NCI-H524 treated with DMSO at 0.1 percent for 48 hours (cell line): Measurements from ENCODE around the gene TCP11X2.
"Not testable (repeated sequence)": the region's sequence is repeated elsewhere in the genome, so short reads cannot be mapped to it uniquely, and the experiment has no call there.

Experiments used
- DNase-seq: peaks from one replicate; lab custom pipeline; 2025; lab: John Stamatoyannopoulos, UW

TCP11X2 gene

DNA sequence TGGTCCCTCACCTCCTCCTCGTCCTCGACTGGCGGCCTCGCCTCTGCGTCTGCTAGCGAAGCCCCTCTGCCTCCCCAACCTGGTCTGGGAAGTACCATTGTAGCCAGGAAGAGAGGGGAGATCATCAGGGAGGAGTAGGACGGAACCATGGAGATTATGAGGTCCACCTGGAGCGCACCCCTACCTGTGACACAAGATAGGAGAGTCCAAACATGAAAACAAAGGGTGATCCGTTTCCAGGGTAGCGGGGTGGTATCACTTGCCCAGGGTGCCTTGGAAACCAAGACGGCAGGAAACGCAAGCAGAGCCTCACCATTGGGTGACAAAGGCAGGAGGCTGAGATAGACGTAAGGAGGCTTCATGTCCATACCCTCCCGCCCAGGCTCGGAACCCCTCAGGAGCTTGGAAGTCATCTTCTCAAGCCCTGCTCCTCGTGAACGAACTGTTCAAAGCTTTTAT is at the start of gene TCP11X2:
Gene TCP11X2 (minus strand): TSS at position 51 of the 459 bp plus-strand sequence.
- not testable (repeated sequence) for DNase-seq

DNA sequence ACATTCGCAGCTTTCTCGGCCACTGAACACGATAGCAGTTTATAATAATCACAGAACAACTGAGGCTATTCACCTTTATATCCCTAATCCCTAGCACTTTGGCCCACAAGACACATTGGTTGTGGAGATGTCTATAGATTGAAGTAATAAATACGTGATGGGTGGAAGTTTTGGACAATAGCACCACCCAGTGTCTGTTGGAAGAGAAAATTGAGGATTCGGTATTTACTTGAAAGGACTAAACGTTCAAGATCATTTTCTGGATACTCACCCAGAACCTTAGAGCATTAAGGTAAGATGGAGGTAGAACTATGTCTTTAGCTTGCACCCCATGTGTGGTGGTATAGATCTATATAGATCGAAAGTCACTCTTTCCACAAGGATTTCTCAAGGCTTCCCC is 45.7 kb upstream of the TCP11X2 start:
- DNase-seq: peak; percentile 46

DNA sequence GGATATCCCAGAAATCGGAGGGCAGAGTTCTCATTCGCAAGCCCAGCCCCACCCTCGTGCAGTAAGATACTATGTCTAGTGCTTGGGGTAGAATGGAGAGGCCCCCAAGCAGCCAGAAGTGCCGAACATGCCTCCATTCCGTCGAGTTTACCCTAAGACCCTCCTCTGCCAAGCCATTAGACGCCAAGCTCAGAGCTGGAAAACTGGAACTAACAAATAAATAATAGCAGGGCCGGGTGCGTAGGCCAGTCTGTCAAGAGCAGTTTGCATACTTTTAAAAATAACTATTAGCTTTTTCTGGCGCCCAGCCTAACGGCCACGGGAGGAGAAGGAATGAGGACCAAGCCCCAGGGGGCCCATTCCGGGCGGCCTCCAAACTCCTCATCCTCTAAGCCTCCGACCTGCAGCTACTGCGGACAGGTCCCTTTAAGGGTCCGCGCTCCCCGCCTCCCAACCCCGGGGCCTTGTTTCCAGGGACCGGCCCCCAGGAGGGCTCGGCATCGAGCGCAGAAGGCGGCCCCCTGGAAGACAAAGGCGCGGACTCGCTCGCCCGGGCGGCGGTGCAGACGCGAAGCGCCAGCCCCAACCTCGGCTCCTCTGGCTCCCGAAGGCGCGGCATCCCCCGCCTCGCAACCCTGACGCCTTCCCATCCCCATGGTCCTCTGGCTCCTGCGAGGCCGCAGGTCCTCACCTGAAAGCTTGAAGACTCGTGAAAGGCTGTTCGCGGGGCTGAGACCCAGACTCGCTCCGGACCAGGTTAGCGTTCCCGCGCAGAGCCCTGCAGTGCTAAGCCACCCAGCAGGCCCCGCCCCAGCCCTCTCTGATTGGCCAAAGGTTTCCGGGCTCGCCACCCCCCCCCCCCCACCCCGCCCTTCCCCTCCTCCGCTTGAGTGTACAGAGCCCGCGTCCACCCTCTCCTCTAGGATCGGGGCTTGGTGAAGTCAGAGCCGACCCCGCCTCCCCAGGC is 44.6 kb upstream of the TCP11X2 start, which contains the start of gene TMSB15A:
Gene TMSB15A (minus strand): TSS at position 765 of the 967 bp plus-strand sequence.
- peak; percentile 18 for DNase-seq

- DNase-seq: no peak
Measured at GRCh38 chrX:102514536-102514935, 42.9 kb upstream of the TCP11X2 start.

- DNase-seq: no peak
Measured at GRCh38 chrX:102498732-102499131, 27.1 kb upstream of the TCP11X2 start.

DNA sequence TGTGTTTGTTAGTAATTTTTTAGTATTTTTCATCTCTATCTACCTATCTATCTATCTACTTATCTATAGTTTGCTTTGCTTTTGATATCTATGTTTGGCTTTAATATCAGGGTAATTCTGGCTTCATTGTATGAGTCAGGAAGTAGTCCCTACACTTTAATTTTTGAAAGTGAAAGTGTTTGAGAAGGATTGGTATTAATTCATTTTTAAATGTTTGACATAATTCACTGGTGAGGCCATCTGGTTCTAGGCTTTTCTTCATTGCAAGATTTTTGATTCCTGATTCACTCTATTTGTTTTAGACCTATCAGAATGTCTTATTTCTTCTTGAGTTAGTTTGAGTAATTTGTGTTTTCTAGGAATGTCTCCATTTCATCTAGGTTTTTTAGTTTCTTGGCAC is 20.2 kb upstream of the TCP11X2 start:
- no peak for DNase-seq

GRCh38 chrX:102478765-102479164 is 7.2 kb upstream of the TCP11X2 start:
- DNase-seq: not testable (repeated sequence)

DNA sequence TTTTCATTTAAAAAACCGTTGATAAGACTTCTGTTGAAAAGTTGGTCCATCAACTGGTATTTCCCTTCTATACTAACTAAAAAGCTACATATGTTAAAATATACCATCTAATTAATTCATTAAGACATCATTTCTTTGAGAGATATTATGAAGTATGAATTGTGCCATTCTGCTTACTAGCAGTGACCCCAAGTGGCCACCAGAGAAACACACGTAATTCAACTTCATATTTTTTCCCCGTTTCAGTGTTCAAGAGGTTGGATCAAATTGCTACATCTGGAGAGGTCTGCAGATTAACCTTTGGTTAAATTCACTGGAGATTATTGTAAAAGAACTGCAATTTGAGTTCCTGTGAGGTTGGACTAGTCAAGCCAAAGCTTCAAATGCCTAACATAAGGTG is 1.4 kb downstream of the TCP11X2 start:
- DNase-seq: not testable (repeated sequence)

DNA sequence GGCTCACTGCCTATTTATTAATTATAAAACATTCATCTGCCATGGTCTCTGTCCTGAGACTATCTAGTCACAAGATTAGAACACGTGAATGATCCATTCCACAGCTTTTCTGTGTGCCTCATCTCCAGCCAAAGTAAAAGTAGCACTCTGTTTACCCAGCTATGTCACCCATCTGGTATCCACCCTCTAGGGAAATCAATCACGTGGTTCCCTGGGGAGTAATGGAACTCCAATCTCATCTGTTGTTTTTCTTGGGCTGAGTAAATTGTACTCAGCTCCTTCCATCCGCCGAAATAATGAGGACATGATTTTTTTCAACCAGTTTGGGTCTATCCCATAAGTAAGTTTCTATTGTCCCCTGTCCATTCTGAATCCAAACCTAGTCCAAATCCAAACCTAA is 13.0 kb downstream of the TCP11X2 start:
- not testable (repeated sequence) for DNase-seq

DNA sequence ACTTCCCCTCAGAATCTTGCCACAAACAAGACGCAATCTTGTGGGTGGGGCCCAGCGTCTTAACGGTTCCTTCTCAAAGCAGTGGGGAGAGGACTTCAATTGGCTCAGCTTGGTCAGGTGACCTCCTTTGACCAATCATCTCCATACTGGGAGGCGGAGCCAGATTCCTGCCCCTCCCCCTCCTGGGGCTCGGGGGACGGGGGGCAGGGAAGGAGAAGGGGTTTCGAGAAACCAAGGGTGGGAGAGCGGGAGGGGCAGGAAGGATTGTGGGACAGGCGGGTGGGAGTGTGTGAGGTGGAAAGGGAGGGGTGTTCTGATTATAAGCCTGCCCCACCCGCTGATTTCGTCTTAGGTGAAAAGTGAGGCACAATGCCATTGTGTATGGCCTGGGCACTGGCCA is 31.7 kb downstream of the TCP11X2 start, which contains the start of gene NXF2B:
Gene NXF2B (minus strand): TSS at position 101 of the 400 bp plus-strand sequence. CDS start 59,972 bp downstream, outside the sequence.
- not testable (repeated sequence) for DNase-seq

- DNase-seq: not testable (repeated sequence)
Measured at GRCh38 chrX:102414493-102414892, 57.1 kb downstream of the TCP11X2 start.
